ENCODE data around the gene TMEM178B. TPM values are rescaled to one million over a fixed set of nuclear protein-coding genes. Genes with fewer than 3 reads are reported as not detected.

The TMEM178B gene
- total and polyA plus RNA-seq, 2 of the 4 experiments (the other 2 are of a cell fraction): under 0.01 to 0.05 TPM

GRCh38 chr7:141074162-141074991 is 513 bp downstream of the TMEM178B start:
- Histone ChIP-seq H2BK5ac (ENCODE audit: low read depth, low read length, poor library complexity, severe bottlenecking) (no peak overlapping the region), H3K56ac (ENCODE audit: extremely low read depth, insufficient read depth, low read length) (no peak overlapping the region), H2BK15ac (ENCODE audit: low read depth, low read length) (no peak overlapping the region), H4K91ac (ENCODE audit: insufficient read depth, low read depth, low read length) (no peak overlapping the region), H2AFZ (replicated peaks; ENCODE audit: low read length, poor library complexity) (peak overlapping the region; percentile 82), H3K4me3 (ENCODE audit: insufficient read depth, low read depth, low read length) (peak overlapping the region; percentile 47), H3K4ac (ENCODE audit: low read depth, low read length) (no peak overlapping the region), H2BK20ac (ENCODE audit: low read depth, low read length) (no peak overlapping the region), H3K9me3 (ENCODE audit: control insufficient read depth, insufficient read depth, low read length) (no peaks in the 10 kb centered on the region), H3K23ac (ENCODE audit: low read depth, low read length) (no peak overlapping the region), H4K8ac (ENCODE audit: low read depth in 2 of 2, low read length in 2 of 2) (no peak overlapping the region), H2BK120ac (ENCODE audit: low read depth, low read length) (no peak overlapping the region), H3K9ac (ENCODE audit: low read depth, low read length) (peak overlapping the region; percentile 33; the same call in 1 of the 2 replicates), H4K5ac (ENCODE audit: low read depth, low read length) (no peak overlapping the region), H3K27ac (ENCODE audit: insufficient read depth, low read length) (no peak overlapping the region), H3K18ac (ENCODE audit: low read depth, low read length) (no peak overlapping the region), H4K20me1 (ENCODE audit: insufficient read depth, low read length) (no peaks in the 10 kb centered on the region), H2AK5ac (ENCODE audit: low read depth, low read length) (no peak overlapping the region), H3K4me2 (ENCODE audit: low read depth, low read length) (peak overlapping the region; percentile 82), H3K27me3 (ENCODE audit: control insufficient read depth, insufficient read depth, low read length) (peaks cover 44% of the 10 kb centered on the region), H3K79me1 (ENCODE audit: low read depth in 1 of 2, low read length in 2 of 2) (no peaks in the 10 kb centered on the region), H2AK9ac (replicated peaks; ENCODE audit: low read depth, low read length, poor library complexity) (no peak overlapping the region), H3K4me1 (ENCODE audit: control insufficient read depth, insufficient read depth, low read length) (peaks cover 1% of the 10 kb centered on the region; the same call in 1 of the 2 replicates), H3K36me3 (ENCODE audit: control insufficient read depth, insufficient read depth, low read length) (no peaks in the 10 kb centered on the region), H3K9me1 (ENCODE audit: insufficient read depth, low read length) (no peaks in the 10 kb centered on the region), H3K14ac (replicated peaks; ENCODE audit: low read depth, low read length) (no peak overlapping the region)
- POLR2A ChIA-PET (ENCODE audit: unreplicated experiment): no interaction called here
- DNase-seq (no peak), ATAC-seq (ENCODE audit: low read depth) (peak; percentile 38)
- CTCF ChIA-PET: no interaction called here
- intact Hi-C loops (cut with micrococcal nuclease) (loop anchor here (10.0 kb wide), 1 partner anchor 580 kb away; no protein-coding TSS in a partner anchor), in situ Hi-C loops (cut with MboI; ENCODE audit: low sequenced_read_pairs) (no loop called here), dilution Hi-C loops (cut with HindIII; ENCODE audit: low sequenced_read_pairs, unreplicated experiment) (no loop called here)
- WGBS, 2 experiments (ENCODE audit: extremely low coverage in 2 of 2, insufficient read length in 1 of 2): 2% methylated on average over 50 of the region's 75 CpGs; no CpG with 5 or more reads in 1 of the 2 experiments
- TF ChIP-seq MAZ (IDR thresholded peaks at IDR 0.05; ENCODE audit: borderline replicate concordance, low read depth, low read length): no peak
- TF ChIP-seq, protein P1, sequence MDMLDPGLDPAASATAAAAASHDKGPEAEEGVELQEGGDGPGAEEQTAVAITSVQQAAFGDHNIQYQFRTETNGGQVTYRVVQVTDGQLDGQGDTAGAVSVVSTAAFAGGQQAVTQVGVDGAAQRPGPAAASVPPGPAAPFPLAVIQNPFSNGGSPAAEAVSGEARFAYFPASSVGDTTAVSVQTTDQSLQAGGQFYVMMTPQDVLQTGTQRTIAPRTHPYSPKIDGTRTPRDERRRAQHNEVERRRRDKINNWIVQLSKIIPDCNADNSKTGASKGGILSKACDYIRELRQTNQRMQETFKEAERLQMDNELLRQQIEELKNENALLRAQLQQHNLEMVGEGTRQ (IDR thresholded peaks at IDR 0.05; ENCODE audit: low read depth, low read length): no peak
- TF ChIP-seq POLR2A (IDR thresholded peaks at IDR 0.05; ENCODE audit: low read depth, low read length): no peak
- TF ChIP-seq MAFK (IDR thresholded peaks at IDR 0.05; ENCODE audit: low read depth, low read length): no peak
- TF ChIP-seq CEBPB (IDR thresholded peaks at IDR 0.05; ENCODE audit: low read depth, low read length): no peak
- no peak for TF ChIP-seq MXI1 (IDR thresholded peaks at IDR 0.05; ENCODE audit: borderline replicate concordance, low read depth, low read length)
- TF ChIP-seq NFE2L2 (IDR thresholded peaks at IDR 0.05; ENCODE audit: low read depth, low read length): no peak
- no TSS peak for BruUV-seq (replicated peaks)

Measured in IMR-90 (cell line).